NOMO-1 (cell line): Measurements from ENCODE around the gene OVOL3.

Source experiments
- DNase-seq, 2 experiments: peaks; one replicate each; lab custom pipeline; 2025; ENCODE audit not compliant: unreplicated experiment in 2 of 2; lab: John Stamatoyannopoulos, UW

The OVOL3 gene

GRCh38 chr19:36160821-36161596 is 50.1 kb downstream of the OVOL3 start:
- DNase-seq, result no peak
